Activated T-helper 1 cell treated with Interleukin-2 at 50 U/mL for 16 hours (primary cell): ENCODE results near the gene PRR5L.
"Not testable (repeated sequence)": the region's sequence is repeated elsewhere in the genome, so short reads cannot be mapped to it uniquely, and the experiment has no call there.

Experiments
- DNase-seq: peaks from one replicate; pipeline ENCODE4 v3.0.0-alpha.2; 2020; ENCODE audit warnings: low read depth

Gene PRR5L

GRCh38 chr11:36460220-36460619, 164.1 kb downstream of the PRR5L start:
- no peak for DNase-seq

GRCh38 chr11:36462321-36462720, 166.2 kb downstream of the PRR5L start:
- DNase-seq: no peak

DNA sequence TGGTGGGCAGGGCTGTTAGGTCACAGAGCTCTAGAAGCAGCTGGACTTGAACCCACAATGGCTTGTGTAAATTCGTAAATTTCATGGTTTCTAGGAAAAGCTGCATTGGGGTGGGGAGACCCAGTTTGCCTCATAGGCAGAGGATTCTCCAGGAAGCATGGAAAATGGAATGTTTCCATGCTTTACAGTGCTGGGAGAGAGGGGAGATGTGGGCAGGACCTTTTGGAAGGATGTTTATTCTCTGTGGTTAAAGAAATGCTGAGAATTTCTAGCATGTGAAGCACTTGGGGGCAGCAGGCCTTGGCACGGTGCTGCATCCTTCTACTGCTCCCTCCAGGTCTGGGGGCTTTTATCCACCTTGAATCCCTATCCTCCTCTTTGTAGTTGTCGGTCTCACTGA, 167.7 kb downstream of the PRR5L start:
- no peak for DNase-seq

- no peak for DNase-seq
These were observed 168.6 kb downstream of the PRR5L start for GRCh38 chr11:36464720-36465119.

DNA sequence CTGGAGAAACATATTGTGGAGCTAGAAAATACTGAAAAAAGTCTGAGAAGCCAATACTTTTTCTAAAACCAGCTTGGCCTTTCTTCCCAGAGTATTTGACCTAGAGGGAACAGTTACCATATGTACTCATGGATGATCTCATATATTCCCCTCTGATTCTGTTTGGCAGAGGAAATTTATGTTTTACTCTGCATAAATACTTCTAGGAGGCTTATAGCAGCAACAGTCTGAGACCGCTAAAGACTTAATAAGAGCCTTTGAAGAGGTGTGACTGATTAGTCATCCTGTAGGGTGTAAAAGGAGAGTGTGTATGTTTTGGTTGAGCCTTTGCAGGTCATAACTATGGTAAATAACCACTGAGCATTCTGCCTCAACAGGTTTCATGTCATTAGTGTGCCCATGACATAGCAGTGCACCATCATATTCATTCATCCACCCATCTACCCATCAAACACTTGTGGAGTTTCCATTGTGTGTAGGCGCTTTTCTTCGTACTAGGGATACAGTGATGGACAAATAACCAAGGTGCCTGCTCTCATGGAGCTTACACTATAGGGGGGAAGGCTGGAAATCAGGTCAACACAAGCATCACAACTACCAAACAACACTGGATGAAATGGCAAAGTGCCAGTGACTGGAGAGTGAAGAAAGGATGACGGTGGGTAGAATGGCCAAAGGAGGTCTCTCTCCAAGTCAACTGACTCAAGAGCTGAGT, 169.5 kb downstream of the PRR5L start:
- no peak for DNase-seq

GRCh38 chr11:36467012-36467411, 170.9 kb downstream of the PRR5L start:
- no peak for DNase-seq

GRCh38 chr11:36467916-36468315, 171.8 kb downstream of the PRR5L start:
- DNase-seq: no peak

DNA sequence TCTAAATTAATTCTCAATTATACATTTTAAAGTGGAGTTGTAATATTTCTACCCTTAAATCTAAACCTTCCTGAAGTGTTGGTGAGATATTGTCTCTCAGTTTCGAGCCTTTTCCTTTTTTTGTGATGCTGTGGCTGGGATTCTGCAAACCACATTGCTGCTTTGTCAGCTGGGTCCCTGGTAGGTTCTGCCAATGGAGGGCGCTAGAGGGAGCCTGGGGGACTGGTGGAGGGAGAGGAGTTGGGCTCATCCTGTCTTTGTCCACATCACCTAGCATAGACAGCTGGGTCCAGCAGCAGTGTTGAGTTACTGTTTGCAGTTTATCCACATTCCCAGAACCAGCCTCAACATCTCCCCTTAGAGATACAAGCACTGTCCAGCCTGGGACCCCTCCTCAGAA, 173.0 kb downstream of the PRR5L start:
- DNase-seq: no peak

GRCh38 chr11:36469881-36470802, 174.1 kb downstream of the PRR5L start:
- DNase-seq: no peak

DNA sequence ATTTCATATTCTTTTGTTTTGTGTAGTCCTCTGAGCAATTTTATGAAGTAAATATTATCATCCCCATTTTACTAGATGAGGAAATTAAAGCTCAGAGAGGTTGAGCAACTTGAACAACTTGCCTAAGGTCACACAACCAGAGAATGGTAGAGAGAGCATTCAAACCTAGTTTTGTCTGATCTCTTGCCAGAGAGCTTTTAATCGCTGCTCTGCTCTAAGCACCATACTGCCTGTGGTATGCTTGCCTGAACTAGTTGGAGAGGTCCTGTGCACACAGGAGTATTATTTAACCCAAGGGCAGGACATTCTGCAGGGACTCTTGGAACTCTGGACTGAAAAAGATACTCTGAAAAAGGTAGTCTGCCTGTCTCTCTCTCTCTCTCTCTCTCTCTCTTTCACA, 175.5 kb downstream of the PRR5L start:
- DNase-seq: no peak

DNA sequence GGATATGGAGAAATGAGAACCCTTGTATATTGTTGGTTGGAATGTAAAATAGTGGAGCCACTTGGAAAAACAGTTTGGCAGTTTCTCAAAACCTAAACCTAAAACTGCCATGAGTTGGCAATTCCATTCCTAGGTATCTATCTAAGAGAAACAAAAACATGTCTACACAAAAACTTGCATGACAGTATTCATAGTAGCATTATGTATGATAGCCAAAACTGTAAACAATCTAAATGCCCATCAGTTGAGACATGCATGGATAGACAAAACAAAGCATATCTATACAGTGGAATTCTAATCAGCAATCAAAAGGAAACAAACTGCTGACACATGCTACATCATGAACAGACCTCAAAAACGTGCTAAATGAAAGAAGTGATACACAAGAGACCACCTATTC, 179.1 kb downstream of the PRR5L start:
- DNase-seq: no peak

DNA sequence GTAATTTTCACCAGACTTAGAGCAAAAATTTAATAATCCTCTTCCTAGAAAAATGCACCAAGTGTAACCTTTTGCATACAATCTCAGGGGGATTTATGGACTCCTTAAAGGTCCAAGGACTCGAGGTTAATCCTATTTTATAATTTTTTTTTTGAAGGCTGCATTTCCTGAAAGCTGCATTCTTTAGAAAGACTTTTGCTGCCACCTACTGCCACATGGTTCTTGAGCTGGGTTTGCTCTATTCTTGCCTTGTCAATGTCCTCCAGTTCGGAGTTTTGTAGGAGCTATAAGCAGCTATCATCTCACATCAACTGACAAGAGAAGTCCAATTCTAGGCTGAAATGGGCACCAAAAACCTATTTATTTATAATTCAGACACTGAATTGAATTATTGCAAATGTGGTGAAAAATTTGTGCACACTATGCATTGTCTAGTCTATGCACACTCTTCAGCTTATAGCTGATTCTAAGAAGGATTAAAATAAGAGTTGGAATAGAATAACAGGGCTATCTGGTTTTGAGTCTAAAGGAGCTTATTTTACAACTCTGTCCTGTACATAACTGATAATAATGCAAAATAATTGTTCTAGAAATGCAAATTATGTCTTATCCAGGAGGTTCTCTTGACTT, 182.7 kb downstream of the PRR5L start:
- DNase-seq: no peak

- no peak for DNase-seq
These were observed 184.7 kb downstream of the PRR5L start for GRCh38 chr11:36480833-36481232.

DNA sequence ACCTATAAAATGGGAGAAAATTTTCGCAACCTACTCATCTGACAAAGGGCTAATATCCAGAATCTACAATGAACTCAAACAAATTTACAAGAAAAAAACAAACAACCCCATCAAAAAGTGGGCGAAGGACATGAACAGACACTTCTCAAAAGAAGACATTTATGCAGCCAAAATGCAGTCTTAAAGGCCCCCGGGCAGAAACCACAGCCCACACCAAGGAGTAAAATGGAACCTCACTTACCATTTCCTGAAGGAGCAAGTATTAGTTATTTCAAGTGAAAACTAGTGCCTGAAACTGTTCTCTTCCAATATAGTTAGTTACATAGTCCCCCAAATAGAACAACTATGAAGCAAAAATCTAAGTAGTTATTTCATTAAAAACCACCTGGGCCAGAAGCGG, 187.0 kb downstream of the PRR5L start:
- not testable (repeated sequence) for DNase-seq

DNA sequence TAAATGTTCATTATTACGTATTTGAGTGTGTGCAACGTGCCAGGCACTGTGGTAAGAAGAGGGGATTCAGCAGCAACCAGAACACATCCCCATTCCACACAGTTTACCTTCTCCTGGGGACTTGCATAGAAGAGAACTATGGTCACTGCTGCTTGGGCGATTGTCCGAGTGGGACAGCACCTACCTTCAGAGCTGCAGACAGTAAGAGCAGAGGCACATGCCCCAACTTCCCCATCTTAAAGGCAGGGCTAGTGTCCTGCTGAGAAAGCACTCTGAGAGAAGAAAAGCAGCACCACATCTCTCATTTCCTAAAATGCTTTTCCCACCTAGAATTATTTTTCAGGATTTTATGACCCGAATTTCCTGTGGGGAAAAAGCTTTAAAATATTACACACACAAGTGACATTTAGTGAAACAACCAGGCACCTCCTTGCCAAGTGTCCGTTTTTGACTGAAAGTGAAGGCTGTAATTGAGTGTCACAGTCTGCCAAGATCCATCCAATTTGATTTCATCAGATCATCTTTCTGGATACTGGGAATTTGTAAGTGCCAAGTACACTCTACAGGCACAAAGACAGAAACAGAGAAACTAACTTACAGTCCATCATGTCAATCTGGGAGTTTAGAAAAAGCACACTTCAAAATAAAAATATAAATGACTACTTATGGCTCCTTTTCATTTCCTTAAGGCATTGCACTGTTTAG, 189.4 kb downstream of the PRR5L start:
- DNase-seq: no peak

- no peak for DNase-seq
These were observed 191.5 kb downstream of the PRR5L start for GRCh38 chr11:36487619-36488018.

DNA sequence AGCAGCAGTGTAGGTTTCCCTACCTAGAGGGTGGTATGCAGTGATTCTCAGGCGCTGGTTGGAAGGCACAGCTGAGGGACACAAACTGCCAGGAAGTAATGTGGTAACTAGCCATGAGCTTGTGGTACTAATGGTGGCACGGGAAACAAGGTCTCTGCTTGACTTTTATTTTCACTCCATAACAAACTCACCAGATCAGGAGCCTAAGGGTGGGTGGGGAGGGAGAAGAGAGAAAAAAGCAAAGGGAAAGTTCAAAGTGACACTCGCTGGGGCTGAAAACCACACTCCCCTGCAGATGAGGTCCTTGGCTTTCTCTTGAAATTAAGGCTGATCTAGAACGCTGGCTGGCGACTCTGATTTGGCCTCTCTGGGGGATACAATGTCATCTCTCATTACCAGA, 192.0 kb downstream of the PRR5L start:
- DNase-seq: no peak

GRCh38 chr11:36490026-36490806, 194.1 kb downstream of the PRR5L start:
- no peak for DNase-seq

- no peak for DNase-seq
These were observed 196.7 kb downstream of the PRR5L start for GRCh38 chr11:36492724-36493304.

GRCh38 chr11:36493332-36493731, 197.2 kb downstream of the PRR5L start:
- no peak for DNase-seq

DNA sequence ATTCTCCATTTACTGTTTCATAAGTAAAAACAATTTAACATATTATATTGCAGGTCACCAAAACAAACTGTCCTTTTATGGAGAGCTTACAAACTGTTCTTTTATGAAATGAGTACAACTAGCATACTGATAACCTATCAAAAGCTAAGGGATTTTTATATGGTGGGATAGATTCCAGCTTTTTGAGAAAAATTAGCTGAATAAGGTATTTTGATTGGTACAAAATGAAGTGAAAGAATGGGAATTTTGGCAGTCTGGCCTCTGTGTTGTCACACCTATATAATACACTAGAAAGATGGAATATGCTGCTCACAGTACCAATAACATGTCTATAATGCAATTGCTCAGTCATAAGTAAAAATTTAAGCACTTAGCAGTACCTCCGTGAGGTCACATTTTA, 202.6 kb downstream of the PRR5L start:
- DNase-seq: no peak
